Mucosa of descending colon (tissue), 3 donors: ENCODE data around the gene DRD2. TPM values are rescaled to one million over a fixed set of nuclear protein-coding genes. Genes with fewer than 3 reads are reported as not detected.

Source experiments
- ATAC-seq: fragments of 200-7000 bp; cut with Tn5 transposase; one replicate; pipeline ENCODE4 v1.9.1; 2020; ENCODE audit warnings: mild to moderate bottlenecking, moderate library complexity
- DNase-seq, 3 donors: peaks; one replicate each; pipeline ENCODE4 v3.0.0-alpha.2; 2020
- H3K36me3 ChIP-seq: fragments of 200-600 bp; one replicate; pipeline ENCODE4 v1.8.0; 2021; ENCODE audit warnings: low read depth, mild to moderate bottlenecking
- H3K4me1 ChIP-seq: fragments of 200-600 bp; one replicate; pipeline ENCODE4 v1.8.0; 2021; ENCODE audit warnings: low read depth, mild to moderate bottlenecking
- H3K4me3 ChIP-seq: fragments of 200-600 bp; one replicate; pipeline ENCODE4 v1.8.0; 2021; ENCODE audit warnings: mild to moderate bottlenecking
- H3K9me3 ChIP-seq: fragments of 200-600 bp; one replicate; pipeline ENCODE4 v1.8.0; 2021; ENCODE audit warnings: mild to moderate bottlenecking
- intact Hi-C, 2 donors: fragments of 100-400 bp; cut with DNase I in 1 of 2; cut with micrococcal nuclease in 1 of 2; formaldehyde crosslinking; loops; one replicate each; pipeline versions ENCODE4 v1.11.0 to v1.11.1; 2022; cut with DNase I, micrococcal nuclease
- total RNA-seq, 3 donors: library from RNA; stranded (reverse); fragmentation: NEBNext Ultra II Directional in 2 of 3; extraction: Animal tissue kit (Norgen Biotek cat#: 25700) in 2 of 3; gene quantifications; one replicate each; pipeline versions ENCODE4 v1.2.1 to v1.2.4, GENCODE V29; 2021 to 2023
- TF ChIP-seq, protein P1 (sequence below): fragments of 200-600 bp; IDR thresholded peaks from one replicate; pipeline ENCODE4 v1.8.0; 2022; ENCODE audit warnings: antibody characterized with exemption, mild to moderate bottlenecking
- donor health status: DM: no; HTN: no; CAD: no; lungs with moderate emphysema.
- donor health status: DM: no; HTN: no; CAD: no.
- donor health status: DM: no; HTN: yes; CAD: no.

DRD2 gene
- total RNA-seq, 3 donors from 2014 or later: 0.22 to 0.41 (median 0.39) TPM

DNA sequence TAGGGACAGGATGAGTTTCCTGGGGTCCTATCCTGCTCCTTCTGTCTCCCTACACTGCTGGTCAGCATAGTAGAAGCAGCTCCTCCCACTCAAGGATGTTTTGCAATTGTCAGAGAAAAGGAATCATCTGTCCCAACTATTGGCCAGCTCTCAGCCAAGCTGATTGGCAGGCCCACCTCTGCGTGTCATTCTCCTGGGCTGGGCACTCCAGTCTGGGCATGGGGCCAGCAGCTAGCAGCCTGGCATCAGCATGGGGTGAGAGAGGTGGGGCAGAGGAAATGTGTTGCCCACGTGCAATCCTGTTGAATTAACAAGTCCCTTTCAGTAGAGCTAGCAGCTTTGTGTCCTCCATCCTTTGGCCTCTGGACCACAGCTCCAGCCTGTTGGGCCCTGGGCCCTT lies 73.5 kb downstream of the DRD2 start:
- H3K4me1 ChIP-seq: no peaks in the 10 kb centered on the region
- intact Hi-C loops: no loop called here
- TF ChIP-seq, protein P1, sequence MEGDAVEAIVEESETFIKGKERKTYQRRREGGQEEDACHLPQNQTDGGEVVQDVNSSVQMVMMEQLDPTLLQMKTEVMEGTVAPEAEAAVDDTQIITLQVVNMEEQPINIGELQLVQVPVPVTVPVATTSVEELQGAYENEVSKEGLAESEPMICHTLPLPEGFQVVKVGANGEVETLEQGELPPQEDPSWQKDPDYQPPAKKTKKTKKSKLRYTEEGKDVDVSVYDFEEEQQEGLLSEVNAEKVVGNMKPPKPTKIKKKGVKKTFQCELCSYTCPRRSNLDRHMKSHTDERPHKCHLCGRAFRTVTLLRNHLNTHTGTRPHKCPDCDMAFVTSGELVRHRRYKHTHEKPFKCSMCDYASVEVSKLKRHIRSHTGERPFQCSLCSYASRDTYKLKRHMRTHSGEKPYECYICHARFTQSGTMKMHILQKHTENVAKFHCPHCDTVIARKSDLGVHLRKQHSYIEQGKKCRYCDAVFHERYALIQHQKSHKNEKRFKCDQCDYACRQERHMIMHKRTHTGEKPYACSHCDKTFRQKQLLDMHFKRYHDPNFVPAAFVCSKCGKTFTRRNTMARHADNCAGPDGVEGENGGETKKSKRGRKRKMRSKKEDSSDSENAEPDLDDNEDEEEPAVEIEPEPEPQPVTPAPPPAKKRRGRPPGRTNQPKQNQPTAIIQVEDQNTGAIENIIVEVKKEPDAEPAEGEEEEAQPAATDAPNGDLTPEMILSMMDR: no peak
- DNase-seq: peak; percentile 70 to 83 (median 72)
- peak; percentile 90 for ATAC-seq
- no peak overlapping the region for H3K4me3 ChIP-seq
- no peaks in the 10 kb centered on the region for H3K36me3 ChIP-seq
- H3K9me3 ChIP-seq: no peaks in the 10 kb centered on the region

DNA sequence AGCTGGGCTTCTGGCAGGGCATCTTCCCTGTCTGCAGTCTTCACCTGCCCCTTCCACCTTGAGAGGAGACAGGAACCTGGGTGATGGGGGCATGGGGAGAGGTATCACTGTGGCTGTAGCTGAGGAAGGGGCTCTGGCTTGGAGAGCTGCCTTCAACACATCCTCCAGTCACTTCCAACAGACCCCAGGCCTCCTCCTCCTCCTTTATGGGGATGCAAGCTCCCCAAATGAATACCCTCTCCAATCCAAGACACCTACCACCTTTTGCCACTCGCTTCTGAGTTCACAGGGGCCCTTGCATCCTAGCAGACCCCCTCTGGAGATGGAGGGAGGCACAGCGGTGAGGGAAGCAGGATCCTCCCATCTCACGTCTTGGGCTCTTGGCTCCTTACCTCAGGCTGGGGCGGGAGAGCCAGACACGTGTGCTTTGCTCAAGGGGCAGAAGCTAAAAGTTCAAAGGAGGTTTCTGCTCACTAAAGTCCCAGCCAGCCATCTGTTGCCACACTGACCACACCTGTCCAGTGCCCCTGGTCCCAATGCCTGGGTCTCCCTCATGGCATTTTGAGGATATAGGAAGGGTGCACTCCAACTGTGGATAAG lies 74.5 kb downstream of the DRD2 start:
- ATAC-seq (no peak), DNase-seq (no peak)
- intact Hi-C loops: no loop called here
- H3K9me3 ChIP-seq: no peaks in the 10 kb centered on the region
- TF ChIP-seq, protein P1: no peak
- no peak overlapping the region for H3K4me3 ChIP-seq
- H3K4me1 ChIP-seq: no peaks in the 10 kb centered on the region
- H3K36me3 ChIP-seq: no peaks in the 10 kb centered on the region

DNA sequence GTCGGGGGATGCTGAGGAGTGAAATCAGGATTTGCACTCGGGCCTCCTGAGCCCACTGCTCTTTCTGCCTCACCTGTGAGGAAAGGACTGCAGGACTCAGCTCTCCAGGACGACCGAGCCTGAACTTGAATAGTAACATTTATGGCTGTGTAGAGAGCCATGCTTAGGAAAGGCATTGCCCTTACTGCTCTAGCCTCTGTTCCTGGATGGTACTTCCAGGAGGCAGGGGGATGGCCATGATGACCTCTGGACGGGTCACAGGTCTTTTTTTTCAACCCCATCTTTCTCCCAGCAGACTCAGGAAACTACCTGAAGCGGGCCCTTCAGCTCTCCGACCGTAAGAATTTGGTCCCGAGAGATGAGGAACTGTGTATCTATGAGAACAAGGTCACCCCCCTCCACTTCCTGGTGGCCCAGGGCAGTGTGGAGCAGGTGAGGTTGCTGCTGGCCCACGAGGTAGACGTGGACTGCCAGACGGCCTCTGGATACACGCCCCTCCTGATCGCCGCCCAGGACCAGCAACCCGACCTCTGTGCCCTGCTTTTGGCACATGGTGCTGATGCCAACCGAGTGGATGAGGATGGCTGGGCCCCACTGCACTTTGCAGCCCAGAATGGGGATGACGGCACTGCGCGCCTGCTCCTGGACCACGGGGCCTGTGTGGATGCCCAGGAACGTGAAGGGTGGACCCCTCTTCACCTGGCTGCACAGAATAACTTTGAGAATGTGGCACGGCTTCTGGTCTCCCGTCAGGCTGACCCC lies 76.3 kb downstream of the DRD2 start:
- no peak for ATAC-seq
- intact Hi-C loops: no loop called here

GRCh38 chr11:113397821-113398220 lies 77.4 kb downstream of the DRD2 start:
- ATAC-seq (no peak), DNase-seq (no peak)
- Histone ChIP-seq H3K36me3 (no peaks in the 10 kb centered on the region), H3K4me3 (no peak overlapping the region), H3K9me3 (no peaks in the 10 kb centered on the region), H3K4me1 (no peaks in the 10 kb centered on the region)
- intact Hi-C loops: no loop called here
- TF ChIP-seq, protein P1: no peak

More for the DNA sequence above, 76.3 kb downstream of the DRD2 start:
- no peak overlapping the region for H3K4me3 ChIP-seq
- H3K9me3 ChIP-seq: no peaks in the 10 kb centered on the region
- H3K4me1 ChIP-seq: no peaks in the 10 kb centered on the region
- DNase-seq: no peak
- no peaks in the 10 kb centered on the region for H3K36me3 ChIP-seq
- TF ChIP-seq, protein P1: no peak

- TF ChIP-seq, protein P1: no peak
- Histone ChIP-seq H3K4me3 (no peak overlapping the region), H3K9me3 (no peaks in the 10 kb centered on the region), H3K36me3 (no peaks in the 10 kb centered on the region), H3K4me1 (no peaks in the 10 kb centered on the region)
- ATAC-seq (no peak), DNase-seq (no peak)
- intact Hi-C loops: no loop called here
Measured at GRCh38 chr11:113397212-113397611, 78.0 kb downstream of the DRD2 start.
